HUES6 (cell line): ENCODE data around the gene CCSER1.
"Not testable (repeated sequence)": the region's sequence is repeated elsewhere in the genome, so short reads cannot be mapped to it uniquely, and the experiment has no call there.

ENCODE experiments used
- H3K27ac ChIP-seq: 2 replicates; pipeline ENCODE4 v1.7.0; 2013; ENCODE audit warnings: low read depth, mild to moderate bottlenecking, low read length, inconsistent platforms
- H3K27me3 ChIP-seq: 2 replicates; pipeline ENCODE4 v1.6.1; 2013; ENCODE audit warnings: low read length; ENCODE audit not compliant: control insufficient read depth, insufficient read depth
- H3K36me3 ChIP-seq: 2 replicates; pipeline ENCODE4 v1.6.1; 2013; ENCODE audit warnings: low read length; ENCODE audit not compliant: control insufficient read depth, insufficient read depth
- H3K4me1 ChIP-seq: 2 replicates; pipeline ENCODE4 v1.6.1; 2013; ENCODE audit warnings: low read length; ENCODE audit not compliant: control insufficient read depth, insufficient read depth
- H3K4me3 ChIP-seq: 2 replicates; pipeline ENCODE4 v1.5.1; 2013; ENCODE audit warnings: low read depth, low read length
- H3K9ac ChIP-seq: one replicate; pipeline ENCODE4 v1.6.1; 2013; ENCODE audit warnings: mild to moderate bottlenecking, low read length
- H3K9me3 ChIP-seq: 2 replicates; pipeline ENCODE4 v1.6.1; 2013; ENCODE audit warnings: low read depth, low read length; ENCODE audit not compliant: control insufficient read depth, insufficient read depth

CCSER1 gene

GRCh38 chr4:91171217-91171616 is 1044.0 kb downstream of the CCSER1 start:
- Histone ChIP-seq H3K36me3 (no peaks in the 10 kb centered on the region), H3K27me3 (no peaks in the 10 kb centered on the region), H3K27ac (no peak overlapping the region), H3K4me1 (no peaks in the 10 kb centered on the region), H3K9me3 (peaks cover 12% of the 10 kb centered on the region), H3K9ac (no peak overlapping the region), H3K4me3 (no peak overlapping the region)

- not testable (repeated sequence) for H3K4me1 ChIP-seq, H3K27ac ChIP-seq, H3K36me3 ChIP-seq, H3K27me3 ChIP-seq, H3K4me3 ChIP-seq, H3K9ac ChIP-seq
- H3K9me3 ChIP-seq, result peaks cover 23% of the 10 kb centered on the region
These were observed 1057.9 kb downstream of the CCSER1 start for GRCh38 chr4:91185061-91185460.

DNA sequence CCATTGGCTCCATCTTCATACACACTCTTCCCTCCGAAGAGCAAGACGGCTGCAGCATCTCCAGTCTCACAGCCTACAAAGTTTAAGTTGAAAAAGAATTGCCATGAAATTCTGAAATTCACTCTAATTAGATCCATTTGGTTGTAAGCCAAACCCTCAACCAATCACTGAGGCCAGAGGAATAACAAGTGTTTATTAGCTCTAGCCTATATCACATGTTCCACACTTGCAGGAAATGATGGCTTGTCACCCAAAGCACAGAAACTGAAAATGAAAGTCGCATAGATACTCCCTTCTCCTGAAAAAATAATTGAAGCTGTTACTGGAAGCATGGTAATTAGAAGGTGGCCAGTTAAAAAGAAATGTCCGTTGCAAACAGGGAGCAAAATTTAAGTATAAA is 1071.8 kb downstream of the CCSER1 start:
- Histone ChIP-seq H3K27me3 (no peaks in the 10 kb centered on the region), H3K4me3 (no peak overlapping the region), H3K9me3 (no peaks in the 10 kb centered on the region), H3K27ac (no peak overlapping the region), H3K36me3 (no peaks in the 10 kb centered on the region), H3K4me1 (no peaks in the 10 kb centered on the region), H3K9ac (no peak overlapping the region)

- Histone ChIP-seq H3K9me3 (no peaks in the 10 kb centered on the region), H3K4me1 (peaks cover 11% of the 10 kb centered on the region; the same call in 1 of the 2 replicates), H3K9ac (no peak overlapping the region), H3K27ac (no peak overlapping the region), H3K4me3 (no peak overlapping the region), H3K27me3 (no peaks in the 10 kb centered on the region), H3K36me3 (no peaks in the 10 kb centered on the region)
These were observed 1080.3 kb downstream of the CCSER1 start for GRCh38 chr4:91207535-91207934.

- H3K36me3 ChIP-seq, result no peaks in the 10 kb centered on the region
- 0 out of 2 replicates have a peak, but pooled peaks cover 2% of the 10 kb centered on the region for H3K9me3 ChIP-seq
- no peaks in the 10 kb centered on the region for H3K27me3 ChIP-seq
- no peak overlapping the region for H3K9ac ChIP-seq
- H3K4me3 ChIP-seq, result no peak overlapping the region
- peaks cover 5% of the 10 kb centered on the region; the same call in 1 of the 2 replicates for H3K4me1 ChIP-seq
- H3K27ac ChIP-seq, result no peak overlapping the region
These were observed 1085.0 kb downstream of the CCSER1 start for GRCh38 chr4:91212211-91212610.

GRCh38 chr4:91217831-91218403 is 1090.7 kb downstream of the CCSER1 start:
- not testable (repeated sequence) for H3K4me3 ChIP-seq, H3K9ac ChIP-seq, H3K27ac ChIP-seq, H3K9me3 ChIP-seq, H3K27me3 ChIP-seq, H3K36me3 ChIP-seq, H3K4me1 ChIP-seq

- 0 out of 2 replicates have a peak, but pooled peaks cover 2% of the 10 kb centered on the region for H3K9me3 ChIP-seq
These were observed 1093.1 kb downstream of the CCSER1 start for GRCh38 chr4:91220315-91220714.

GRCh38 chr4:91222014-91222413 is 1094.8 kb downstream of the CCSER1 start:
- no peaks in the 10 kb centered on the region for H3K4me1 ChIP-seq
- no peak overlapping the region for H3K9ac ChIP-seq
- H3K27ac ChIP-seq, result no peak overlapping the region
- no peaks in the 10 kb centered on the region for H3K27me3 ChIP-seq
- 0 out of 2 replicates have a peak, but pooled peaks cover under 1% of the 10 kb centered on the region for H3K9me3 ChIP-seq
- no peaks in the 10 kb centered on the region for H3K36me3 ChIP-seq
- no peak overlapping the region for H3K4me3 ChIP-seq

More at GRCh38 chr4:91220315-91220714, 1093.1 kb downstream of the CCSER1 start:
- Histone ChIP-seq H3K36me3 (no peaks in the 10 kb centered on the region), H3K27me3 (no peaks in the 10 kb centered on the region), H3K4me3 (no peak overlapping the region), H3K9ac (no peak overlapping the region), H3K4me1 (no peaks in the 10 kb centered on the region), H3K27ac (no peak overlapping the region)

DNA sequence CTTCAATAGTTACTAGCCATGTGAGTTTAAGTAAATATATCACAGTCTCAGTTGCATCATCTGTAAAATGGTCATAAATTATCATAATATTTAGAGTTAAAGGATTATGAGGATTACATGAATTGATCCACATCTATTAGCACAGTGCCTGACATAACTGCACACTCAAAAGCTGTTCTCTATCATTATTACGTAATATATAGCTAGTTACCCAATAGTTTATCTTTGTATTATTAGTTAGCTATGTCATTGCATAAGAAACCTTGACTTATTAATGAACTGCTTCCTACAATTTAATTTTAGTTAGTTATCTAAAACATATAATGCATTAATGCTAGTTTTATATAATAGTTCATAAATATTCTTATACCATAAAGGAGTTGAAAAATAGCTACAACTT is 1099.7 kb downstream of the CCSER1 start:
- Histone ChIP-seq H3K27ac (no peak overlapping the region), H3K36me3 (no peaks in the 10 kb centered on the region), H3K4me1 (no peaks in the 10 kb centered on the region), H3K9ac (no peak overlapping the region), H3K27me3 (no peaks in the 10 kb centered on the region), H3K9me3 (no peaks in the 10 kb centered on the region), H3K4me3 (no peak overlapping the region)

DNA sequence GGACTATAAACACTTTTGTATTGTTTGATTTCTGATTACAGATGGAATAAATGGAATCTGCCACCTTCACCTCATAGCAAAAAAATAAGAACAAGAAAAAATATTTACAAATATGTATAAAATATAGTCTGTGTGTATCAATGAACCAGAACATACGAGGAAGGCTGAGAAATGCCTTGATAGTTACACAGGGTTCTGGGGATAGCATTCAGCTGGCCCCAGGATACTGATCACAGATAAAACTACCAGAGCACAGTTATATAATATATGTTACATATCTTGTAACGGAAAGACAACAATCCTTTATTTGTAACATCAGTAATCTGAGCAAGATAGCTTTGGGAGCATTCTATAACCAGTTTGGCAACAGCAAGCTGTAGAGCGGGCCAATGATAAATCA is 1101.5 kb downstream of the CCSER1 start:
- H3K27ac ChIP-seq, result no peak overlapping the region
- H3K4me1 ChIP-seq, result no peaks in the 10 kb centered on the region; the same call in 1 of the 2 replicates
- no peaks in the 10 kb centered on the region for H3K27me3 ChIP-seq
- no peaks in the 10 kb centered on the region for H3K9me3 ChIP-seq
- H3K4me3 ChIP-seq, result no peak overlapping the region
- no peaks in the 10 kb centered on the region for H3K36me3 ChIP-seq
- H3K9ac ChIP-seq, result no peak overlapping the region

DNA sequence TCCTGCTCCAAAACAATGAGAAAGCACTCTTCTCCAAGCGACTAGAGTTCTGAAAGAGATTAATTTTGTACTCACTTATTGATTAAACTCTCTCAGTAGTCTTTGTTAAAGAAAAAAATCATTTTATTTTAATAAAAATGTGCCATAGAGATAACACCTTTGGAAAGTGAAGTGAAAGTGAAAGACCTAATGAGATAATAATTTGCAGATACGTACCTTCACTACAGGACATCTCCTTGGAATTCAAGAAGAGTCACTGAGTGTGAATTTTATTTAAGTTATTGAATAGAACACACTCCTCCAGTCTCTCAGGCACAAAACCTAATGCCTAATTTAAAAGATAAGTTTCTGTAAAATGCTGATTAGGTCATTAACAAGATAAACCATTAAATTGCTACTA is 1106.0 kb downstream of the CCSER1 start:
- H3K9ac ChIP-seq, result no peak overlapping the region
- H3K4me1 ChIP-seq, result no peaks in the 10 kb centered on the region; the same call in 1 of the 2 replicates
- no peaks in the 10 kb centered on the region for H3K36me3 ChIP-seq
- no peak overlapping the region for H3K4me3 ChIP-seq
- H3K9me3 ChIP-seq, result no peaks in the 10 kb centered on the region
- H3K27me3 ChIP-seq, result no peaks in the 10 kb centered on the region
- H3K27ac ChIP-seq, result no peak overlapping the region
